Measurements from ENCODE around the gene SUPT20H. TPM values are rescaled to one million over a fixed set of nuclear protein-coding genes. Genes with fewer than 3 reads are reported as not detected.

Gene SUPT20H
- polyA plus RNA-seq, 3 donors, result 24.7 to 39.8 (median 35.5) TPM

DNA sequence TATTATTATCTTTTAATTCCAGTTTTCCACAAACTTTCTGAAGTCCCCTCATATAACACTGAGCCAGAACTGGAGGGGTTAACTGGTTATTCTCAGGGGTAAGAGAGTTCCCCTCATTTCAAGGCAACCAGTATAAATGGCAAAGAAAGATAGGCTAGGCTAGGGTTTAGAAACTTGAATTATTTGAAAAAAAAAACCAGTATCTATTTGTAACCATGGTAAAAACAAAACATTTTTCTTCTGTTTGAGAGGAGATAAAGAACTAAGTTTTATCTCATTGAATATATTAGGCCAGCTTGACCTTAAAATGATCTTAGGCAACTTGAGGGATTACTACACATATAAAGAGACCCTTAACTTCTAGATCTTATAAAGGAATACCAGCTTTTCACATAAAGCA is 19.6 kb downstream of the SUPT20H start:
- Mint-ChIP-seq H3K36me3 (peaks cover 79 to 90% of the 10 kb centered on the region in 2 donors), H3K9me3 (no peaks in the 10 kb centered on the region), H3K4me3 (no peak overlapping the region), H3K27ac (no peak overlapping the region), H3K27me3 (ENCODE audit: low read depth in 3 of 3) (no peaks in the 10 kb centered on the region), H3K4me1 (no peaks in the 10 kb centered on the region)
- Histone ChIP-seq H3K27ac (ENCODE audit: low read depth in 1 of 2, low read length in 2 of 2) (no peak overlapping the region), H3K4me3 (replicated peaks in 1 of 3; ENCODE audit: low read depth in 2 of 3, low read length in 3 of 3) (no peak overlapping the region), H3K9me3 (replicated peaks in 1 of 2; ENCODE audit: control insufficient read depth in 1 of 2, insufficient read depth in 1 of 2, low read length in 2 of 2) (no peaks in the 10 kb centered on the region), H3K9ac (ENCODE audit: insufficient read depth, low read length, poor library complexity, severe bottlenecking) (no peak overlapping the region), H3K4me2 (replicated peaks; ENCODE audit: extremely low read depth, low read length, poor library complexity, severe bottlenecking) (no peak overlapping the region), H3K4me1 (ENCODE audit: control insufficient read depth in 1 of 2, insufficient read depth in 2 of 2, low read length in 2 of 2) (no peaks in the 10 kb centered on the region), H2AFZ (ENCODE audit: insufficient read depth, low read depth, low read length, poor library complexity, severe bottlenecking) (no peak overlapping the region), H3K36me3 (replicated peaks in 1 of 2; ENCODE audit: control insufficient read depth in 1 of 2, insufficient read depth in 2 of 2, low read length in 2 of 2) (peaks cover 95 to 100% of the 10 kb centered on the region in 2 donors), H3K79me2 (ENCODE audit: insufficient read depth, low read length) (peaks cover 2% of the 10 kb centered on the region), H4K20me1 (ENCODE audit: insufficient read depth, low read length) (no peaks in the 10 kb centered on the region), H3K27me3 (ENCODE audit: control insufficient read depth in 2 of 2, insufficient read depth in 2 of 2, low read length in 2 of 2) (no peaks in the 10 kb centered on the region)
- no peak for DNase-seq
- intact Hi-C loops (cut with micrococcal nuclease), result no loop called here
- TF ChIP-seq, protein P1, sequence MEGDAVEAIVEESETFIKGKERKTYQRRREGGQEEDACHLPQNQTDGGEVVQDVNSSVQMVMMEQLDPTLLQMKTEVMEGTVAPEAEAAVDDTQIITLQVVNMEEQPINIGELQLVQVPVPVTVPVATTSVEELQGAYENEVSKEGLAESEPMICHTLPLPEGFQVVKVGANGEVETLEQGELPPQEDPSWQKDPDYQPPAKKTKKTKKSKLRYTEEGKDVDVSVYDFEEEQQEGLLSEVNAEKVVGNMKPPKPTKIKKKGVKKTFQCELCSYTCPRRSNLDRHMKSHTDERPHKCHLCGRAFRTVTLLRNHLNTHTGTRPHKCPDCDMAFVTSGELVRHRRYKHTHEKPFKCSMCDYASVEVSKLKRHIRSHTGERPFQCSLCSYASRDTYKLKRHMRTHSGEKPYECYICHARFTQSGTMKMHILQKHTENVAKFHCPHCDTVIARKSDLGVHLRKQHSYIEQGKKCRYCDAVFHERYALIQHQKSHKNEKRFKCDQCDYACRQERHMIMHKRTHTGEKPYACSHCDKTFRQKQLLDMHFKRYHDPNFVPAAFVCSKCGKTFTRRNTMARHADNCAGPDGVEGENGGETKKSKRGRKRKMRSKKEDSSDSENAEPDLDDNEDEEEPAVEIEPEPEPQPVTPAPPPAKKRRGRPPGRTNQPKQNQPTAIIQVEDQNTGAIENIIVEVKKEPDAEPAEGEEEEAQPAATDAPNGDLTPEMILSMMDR (IDR thresholded peaks at IDR 0.05), result no peak

DNA sequence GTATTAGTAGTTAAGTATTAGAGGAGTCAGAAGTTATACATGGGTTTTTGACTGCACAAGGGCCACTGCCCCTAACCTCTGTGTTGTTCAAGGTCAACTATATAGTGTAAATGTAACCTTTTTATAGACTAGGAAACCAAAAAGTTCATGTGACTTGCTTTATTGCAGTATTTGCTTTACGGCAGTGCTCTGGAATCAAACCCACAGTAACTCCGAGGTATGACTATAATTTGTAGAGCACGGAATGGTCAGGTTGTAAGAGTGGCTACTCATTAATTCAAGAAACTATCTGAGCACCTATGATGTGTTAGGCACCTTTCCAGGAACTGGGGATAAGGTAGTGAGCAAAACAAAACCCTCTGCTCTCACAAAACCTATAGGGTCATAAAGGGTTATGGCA is 22.2 kb downstream of the SUPT20H start:
- H3K4me3 ChIP-seq (replicated peaks in 1 of 3; ENCODE audit: low read depth in 2 of 3, low read length in 3 of 3), result no peak overlapping the region
- Mint-ChIP-seq H3K4me3 (no peak overlapping the region), H3K27ac (no peak overlapping the region), H3K4me1 (no peaks in the 10 kb centered on the region), H3K27me3 (ENCODE audit: low read depth in 3 of 3) (no peaks in the 10 kb centered on the region), H3K9me3 (no peaks in the 10 kb centered on the region), H3K36me3 (peaks cover 79 to 89% of the 10 kb centered on the region in 2 donors)
- WGBS (ENCODE audit: insufficient coverage), result no CpG with 5 or more reads among the region's 3 CpGs
- no peaks in the 10 kb centered on the region for H4K20me1 ChIP-seq (ENCODE audit: insufficient read depth, low read length)
- H3K27ac ChIP-seq (ENCODE audit: low read depth in 1 of 2, low read length in 2 of 2), result no peak overlapping the region
- no peaks in the 10 kb centered on the region for H3K9me3 ChIP-seq (replicated peaks in 1 of 2; ENCODE audit: control insufficient read depth in 1 of 2, insufficient read depth in 1 of 2, low read length in 2 of 2)
- H3K4me1 ChIP-seq (ENCODE audit: control insufficient read depth in 1 of 2, insufficient read depth in 2 of 2, low read length in 2 of 2), result no peaks in the 10 kb centered on the region
- peaks cover 2% of the 10 kb centered on the region for H3K79me2 ChIP-seq (ENCODE audit: insufficient read depth, low read length)
- no peak overlapping the region for H2AFZ ChIP-seq (ENCODE audit: insufficient read depth, low read depth, low read length, poor library complexity, severe bottlenecking)
- H3K9ac ChIP-seq (ENCODE audit: insufficient read depth, low read length, poor library complexity, severe bottlenecking), result no peak overlapping the region
- DNase-seq, result no peak
- no peaks in the 10 kb centered on the region for H3K27me3 ChIP-seq (ENCODE audit: control insufficient read depth in 2 of 2, insufficient read depth in 2 of 2, low read length in 2 of 2)
- intact Hi-C loops (cut with micrococcal nuclease), result no loop called here
- peaks cover 94 to 99% of the 10 kb centered on the region in 2 donors for H3K36me3 ChIP-seq (replicated peaks in 1 of 2; ENCODE audit: control insufficient read depth in 1 of 2, insufficient read depth in 2 of 2, low read length in 2 of 2)
- TF ChIP-seq, protein P1 (IDR thresholded peaks at IDR 0.05), result no peak
- H3K4me2 ChIP-seq (replicated peaks; ENCODE audit: extremely low read depth, low read length, poor library complexity, severe bottlenecking), result no peak overlapping the region
